Mesothelial cell of epicardium (in vitro differentiated cells): ENCODE data around the gene INHBE. TPM values are rescaled to one million over a fixed set of nuclear protein-coding genes. Genes with fewer than 3 reads are reported as not detected.

Source experiments
- DNase-seq, 2 experiments: peaks; one replicate each; pipeline ENCODE4 v3.0.0; 2021; ENCODE audit warnings: low spot score in 2 of 2; ENCODE audit not compliant: unreplicated experiment in 2 of 2
- H3K27ac Mint-ChIP-seq: 2 replicates; pipeline ENCODE4 v1.8.0; 2021; ENCODE audit warnings: mixed read lengths
- H3K27me3 Mint-ChIP-seq: 2 replicates; pipeline ENCODE4 v1.8.0; 2021; ENCODE audit warnings: low read depth, mixed read lengths
- H3K36me3 Mint-ChIP-seq: 2 replicates; pipeline ENCODE4 v1.8.0; 2021; ENCODE audit warnings: mixed read lengths
- H3K4me1 Mint-ChIP-seq: 2 replicates; pipeline ENCODE4 v1.8.0; 2021; ENCODE audit warnings: mixed read lengths
- H3K4me3 Mint-ChIP-seq: 2 replicates; pipeline ENCODE4 v1.8.0; 2021; ENCODE audit warnings: mild to moderate bottlenecking, moderate library complexity, mixed read lengths
- H3K9me3 Mint-ChIP-seq: 2 replicates; pipeline ENCODE4 v1.8.0; 2021; ENCODE audit warnings: mixed read lengths
- total RNA-seq: library from RNA; stranded (reverse); gene quantifications from 3 replicates; pipeline ENCODE4 v1.2.1, GENCODE V29; 2021
- TF ChIP-seq, protein P1 (sequence below): fragments of 200-600 bp; sonication (generic); IDR thresholded peaks from one replicate; pipeline ENCODE4 v1.5.0; 2021; ENCODE audit warnings: antibody characterized with exemption; ENCODE audit not compliant: unreplicated experiment

INHBE gene
- total RNA-seq, 1 donor from 2014 or later: 0.09 TPM

GRCh38 chr12:57481671-57482070 is 26.6 kb downstream of the INHBE start:
- DNase-seq: no peak
- H3K36me3 Mint-ChIP-seq: no peaks in the 10 kb centered on the region
- no peak overlapping the region for H3K4me3 Mint-ChIP-seq
- TF ChIP-seq, protein P1, sequence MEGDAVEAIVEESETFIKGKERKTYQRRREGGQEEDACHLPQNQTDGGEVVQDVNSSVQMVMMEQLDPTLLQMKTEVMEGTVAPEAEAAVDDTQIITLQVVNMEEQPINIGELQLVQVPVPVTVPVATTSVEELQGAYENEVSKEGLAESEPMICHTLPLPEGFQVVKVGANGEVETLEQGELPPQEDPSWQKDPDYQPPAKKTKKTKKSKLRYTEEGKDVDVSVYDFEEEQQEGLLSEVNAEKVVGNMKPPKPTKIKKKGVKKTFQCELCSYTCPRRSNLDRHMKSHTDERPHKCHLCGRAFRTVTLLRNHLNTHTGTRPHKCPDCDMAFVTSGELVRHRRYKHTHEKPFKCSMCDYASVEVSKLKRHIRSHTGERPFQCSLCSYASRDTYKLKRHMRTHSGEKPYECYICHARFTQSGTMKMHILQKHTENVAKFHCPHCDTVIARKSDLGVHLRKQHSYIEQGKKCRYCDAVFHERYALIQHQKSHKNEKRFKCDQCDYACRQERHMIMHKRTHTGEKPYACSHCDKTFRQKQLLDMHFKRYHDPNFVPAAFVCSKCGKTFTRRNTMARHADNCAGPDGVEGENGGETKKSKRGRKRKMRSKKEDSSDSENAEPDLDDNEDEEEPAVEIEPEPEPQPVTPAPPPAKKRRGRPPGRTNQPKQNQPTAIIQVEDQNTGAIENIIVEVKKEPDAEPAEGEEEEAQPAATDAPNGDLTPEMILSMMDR: no peak
- H3K27me3 Mint-ChIP-seq: peaks cover 47% of the 10 kb centered on the region
- H3K4me1 Mint-ChIP-seq: peaks cover 15% of the 10 kb centered on the region
- H3K9me3 Mint-ChIP-seq: no peaks in the 10 kb centered on the region
- no peak overlapping the region for H3K27ac Mint-ChIP-seq

DNA sequence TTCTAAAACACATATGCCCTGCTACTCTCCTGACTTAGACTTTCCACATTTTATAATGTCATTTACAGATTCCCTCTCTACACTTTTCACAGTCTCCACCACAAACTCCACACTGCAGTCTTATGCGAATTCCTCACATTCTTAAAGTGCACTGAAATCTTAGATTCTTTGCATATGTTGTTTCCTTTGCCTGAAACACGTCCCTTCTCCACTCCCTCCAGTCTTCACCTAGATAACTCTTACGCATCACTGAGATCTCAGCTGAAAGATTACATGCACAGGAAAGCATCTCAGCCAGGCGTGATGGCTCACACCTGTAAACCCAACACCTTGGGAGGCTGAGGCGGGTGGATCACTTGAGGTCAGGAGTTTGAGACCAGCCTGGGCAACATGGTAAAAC is 28.4 kb downstream of the INHBE start:
- peaks cover 29% of the 10 kb centered on the region for H3K27me3 Mint-ChIP-seq
- peaks cover 12% of the 10 kb centered on the region for H3K4me1 Mint-ChIP-seq
- no peak overlapping the region for H3K4me3 Mint-ChIP-seq
- no peak for DNase-seq
- TF ChIP-seq, protein P1: no peak
- H3K36me3 Mint-ChIP-seq: no peaks in the 10 kb centered on the region
- no peaks in the 10 kb centered on the region for H3K9me3 Mint-ChIP-seq
- peak overlapping the region; percentile 67 for H3K27ac Mint-ChIP-seq

DNA sequence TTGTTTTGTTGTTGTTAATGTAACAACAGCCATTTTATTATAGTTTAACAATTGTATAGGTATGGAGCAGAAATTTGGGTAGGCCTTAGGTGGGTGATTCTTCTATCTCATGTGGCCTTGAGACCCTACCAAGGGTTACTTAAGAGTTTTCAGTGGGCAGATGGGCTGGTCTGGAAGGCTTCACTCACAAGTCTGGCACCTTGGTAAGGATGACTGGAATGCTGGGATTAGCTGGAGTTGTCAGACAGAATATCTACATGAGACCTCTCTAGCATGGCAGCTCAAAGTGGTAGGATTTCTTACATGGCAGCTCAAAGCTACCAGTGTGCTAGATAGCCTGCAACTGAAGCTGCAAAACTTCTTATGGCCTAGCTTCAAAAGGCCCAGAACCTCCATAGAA is 30.6 kb downstream of the INHBE start:
- TF ChIP-seq, protein P1: no peak
- peaks cover 21% of the 10 kb centered on the region for H3K4me1 Mint-ChIP-seq
- no peak overlapping the region for H3K4me3 Mint-ChIP-seq
- no peak for DNase-seq
- H3K27ac Mint-ChIP-seq: peak overlapping the region; percentile 62
- peaks cover 9% of the 10 kb centered on the region for H3K27me3 Mint-ChIP-seq
- H3K36me3 Mint-ChIP-seq: peaks cover 3% of the 10 kb centered on the region
- no peaks in the 10 kb centered on the region for H3K9me3 Mint-ChIP-seq

- TF ChIP-seq, protein P1: no peak
- Mint-ChIP-seq H3K4me3 (peak overlapping the region; percentile 95), H3K27me3 (no peaks in the 10 kb centered on the region), H3K9me3 (no peaks in the 10 kb centered on the region), H3K36me3 (peaks cover 10% of the 10 kb centered on the region), H3K27ac (no peak overlapping the region), H3K4me1 (peaks cover 21% of the 10 kb centered on the region)
- DNase-seq: no peak
Observed at GRCh38 chr12:57487055-57487596, 32.0 kb downstream of the INHBE start.

- TF ChIP-seq, protein P1: no peak
- peak within 1 kb of the TSS; percentile 95 for H3K27ac Mint-ChIP-seq
- no peaks in the 10 kb centered on the region for H3K9me3 Mint-ChIP-seq
- peak within 1 kb of the TSS; percentile 95 for H3K4me3 Mint-ChIP-seq
- peaks cover 21% of the 10 kb centered on the region for H3K4me1 Mint-ChIP-seq
- H3K36me3 Mint-ChIP-seq: peaks cover 13% of the 10 kb centered on the region
- H3K27me3 Mint-ChIP-seq: no peaks in the 10 kb centered on the region
- DNase-seq: peak; percentile 73 to 82
Observed at GRCh38 chr12:57487597-57488401, 32.7 kb downstream of the INHBE start, which contains the start of gene MARS1. Gene MARS1 (plus strand): TSS chr12:57488068. CDS start chr12:57488091, 23 bp downstream.
